Hematopoietic multipotent progenitor cell (in vitro differentiated cells): ENCODE data around the gene EIF4G3. TPM values are rescaled to one million over a fixed set of nuclear protein-coding genes. Genes with fewer than 3 reads are reported as not detected.

ENCODE experiments used
- DNase-seq, 3 donors: peaks; one replicate each; pipeline ENCODE4 v3.0.0-alpha.2; 2011 to 2015; ENCODE audit warnings: low read depth in 2 of 3, low spot score in 2 of 3
- small RNA-seq: library from RNA; depleted of rRNA; stranded (forward); fragments of <200 nt; gene quantifications from one replicate; pipeline ENCODE3, GENCODE V24; 2012
- total RNA-seq: library from RNA; depleted of rRNA; stranded (reverse); fragments of >200 nt; gene quantifications from one replicate; pipeline ENCODE4 v1.2.3, GENCODE V29; 2012

EIF4G3 gene
- total RNA-seq, 1 donor: 24.2 TPM

- peak in 2 of 3 donors; percentile 6 to 10 for DNase-seq
Observed at GRCh38 chr1:20787840-20788795, 388.6 kb downstream of the EIF4G3 start.

- peak; percentile 70 to 79 (median 78) for DNase-seq
Observed at GRCh38 chr1:20787029-20787839, 389.5 kb downstream of the EIF4G3 start, which contains the start of gene HP1BP3. Gene HP1BP3, minus strand, starts transcription at chr1:20787307. Its CDS starts 6,867 bp downstream, at chr1:20780440.

DNA sequence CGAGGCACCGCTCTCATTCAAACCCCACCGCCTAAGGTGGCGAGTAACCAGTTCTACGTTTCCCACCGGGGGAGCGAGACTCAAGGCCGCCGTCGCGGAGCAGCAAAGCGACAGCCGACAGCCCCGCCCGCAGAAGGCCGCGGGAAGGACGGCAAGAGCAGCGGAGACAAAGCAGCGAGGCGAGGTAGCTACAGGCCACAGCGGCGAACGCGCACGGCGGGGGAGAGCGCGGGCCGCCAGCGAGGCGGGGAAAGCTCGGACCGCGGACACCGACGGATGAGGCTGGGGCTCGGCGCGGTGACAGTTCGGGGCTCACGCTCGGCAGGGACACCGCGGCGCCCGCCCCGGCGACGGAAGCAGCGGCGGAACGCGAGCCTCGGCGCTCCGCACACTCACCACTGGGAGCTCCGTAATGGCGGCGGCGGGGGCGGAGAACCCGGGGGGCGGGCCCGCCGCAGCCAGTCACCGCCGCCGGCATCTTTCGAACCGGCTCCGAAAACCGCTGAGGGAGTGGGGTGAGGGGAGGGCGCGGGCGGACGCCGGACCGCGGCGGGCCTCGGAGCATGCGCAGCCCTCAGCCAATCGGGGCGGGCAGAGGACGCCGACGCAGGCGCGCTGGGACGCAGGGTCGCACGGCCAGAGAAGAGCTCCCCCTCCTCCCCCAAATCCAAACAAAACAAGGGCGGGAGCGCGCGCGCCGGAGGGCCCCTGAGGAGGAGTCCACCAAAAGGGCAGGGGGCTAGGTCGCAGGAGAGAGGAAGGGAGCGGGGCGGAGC lies 390.3 kb downstream of the EIF4G3 start:
- peak; percentile 95 to 97 (median 96) for DNase-seq

DNA sequence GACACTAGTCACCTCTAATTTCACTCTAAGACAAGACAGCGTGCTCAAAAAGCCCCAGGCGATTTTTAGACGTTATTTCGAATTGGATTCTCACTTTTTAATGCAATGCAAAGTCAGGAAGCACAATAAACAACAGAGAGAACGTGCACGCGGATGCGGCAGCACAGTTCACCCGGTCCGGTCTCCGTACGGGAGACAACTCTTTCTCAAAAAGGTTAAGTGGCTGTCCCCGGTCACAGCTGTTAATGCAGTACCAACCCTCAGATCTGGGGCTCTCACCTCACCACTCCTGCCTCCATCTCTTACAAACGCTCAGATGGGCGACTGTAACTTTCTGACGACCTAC lies 390.8 kb downstream of the EIF4G3 start:
- DNase-seq: no peak

- no peak for DNase-seq
Observed at GRCh38 chr1:20775700-20776099, 401.0 kb downstream of the EIF4G3 start.

- DNase-seq: no peak
Observed at GRCh38 chr1:20771780-20772179, 404.9 kb downstream of the EIF4G3 start.

DNA sequence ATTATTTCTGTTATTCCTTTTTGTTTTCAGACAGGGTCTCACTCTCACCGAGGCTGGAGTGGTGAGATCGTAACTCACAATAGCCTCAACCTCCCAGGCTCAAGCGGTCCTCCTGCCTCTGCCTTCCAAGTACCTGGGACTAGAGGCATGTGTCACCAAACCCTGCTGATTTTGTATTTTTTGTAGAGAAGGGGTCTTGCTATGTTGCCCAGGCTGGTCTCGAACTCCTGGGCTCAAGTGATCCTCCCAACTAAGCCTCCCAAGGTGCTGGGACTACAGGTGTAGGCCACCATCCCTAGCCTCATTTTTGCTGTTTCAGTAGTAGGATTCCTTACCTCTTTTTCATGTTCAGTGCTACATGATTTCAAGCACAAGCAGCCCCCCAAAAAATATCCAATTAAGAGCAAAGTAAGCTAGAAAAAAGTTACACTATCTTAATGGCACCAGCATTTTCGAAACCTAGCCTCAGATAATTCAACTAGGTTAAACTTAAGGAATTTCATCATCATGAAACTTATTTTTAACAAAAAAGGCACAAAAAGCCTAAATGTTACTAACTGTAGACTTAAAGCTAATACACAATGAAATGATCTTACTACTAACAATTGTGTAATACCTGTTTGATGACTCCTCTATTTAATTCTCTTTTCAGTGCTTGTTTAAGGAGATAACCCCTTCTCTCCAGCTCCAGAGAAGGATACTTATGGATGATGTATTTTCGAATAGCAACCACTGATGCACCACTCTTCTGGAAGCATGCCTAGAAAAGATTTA lies 406.2 kb downstream of the EIF4G3 start:
- DNase-seq: no peak

DNA sequence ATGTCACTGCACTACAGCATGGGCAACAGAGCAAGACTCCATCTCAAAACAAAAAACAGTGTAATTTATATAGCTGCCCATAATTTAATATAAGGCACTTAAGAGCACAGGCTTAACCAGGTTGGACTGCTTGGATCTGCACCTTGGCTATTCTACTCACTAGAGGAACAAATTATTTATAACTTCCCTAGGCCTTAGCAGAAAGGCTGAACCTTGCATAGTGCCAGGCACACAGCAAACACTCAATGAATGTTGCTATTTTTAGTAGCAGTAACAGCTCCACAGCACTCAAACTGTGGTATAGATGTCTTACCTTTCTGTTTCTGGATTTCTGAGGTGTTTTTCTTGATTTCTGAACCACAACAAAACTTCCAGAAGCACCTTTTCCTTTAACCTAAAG lies 409.4 kb downstream of the EIF4G3 start:
- no peak for DNase-seq

DNA sequence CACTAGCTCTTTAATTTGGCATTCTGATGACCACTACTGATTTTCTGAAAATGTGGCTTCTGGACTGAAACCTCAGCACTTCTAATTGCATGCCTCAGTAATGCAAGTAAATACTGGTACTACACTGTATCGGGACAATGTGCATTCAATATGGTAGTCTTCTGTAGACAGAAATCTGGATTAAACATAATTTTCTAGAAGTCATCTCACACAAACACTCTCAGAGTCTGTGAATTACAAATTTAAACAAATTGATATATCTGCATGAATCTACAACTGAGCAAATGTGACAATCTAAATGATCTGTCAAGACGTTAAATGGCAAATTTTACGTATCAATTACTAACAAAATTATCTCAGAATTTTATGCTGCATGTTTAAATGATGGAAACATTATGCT lies 413.3 kb downstream of the EIF4G3 start:
- no peak for DNase-seq

DNA sequence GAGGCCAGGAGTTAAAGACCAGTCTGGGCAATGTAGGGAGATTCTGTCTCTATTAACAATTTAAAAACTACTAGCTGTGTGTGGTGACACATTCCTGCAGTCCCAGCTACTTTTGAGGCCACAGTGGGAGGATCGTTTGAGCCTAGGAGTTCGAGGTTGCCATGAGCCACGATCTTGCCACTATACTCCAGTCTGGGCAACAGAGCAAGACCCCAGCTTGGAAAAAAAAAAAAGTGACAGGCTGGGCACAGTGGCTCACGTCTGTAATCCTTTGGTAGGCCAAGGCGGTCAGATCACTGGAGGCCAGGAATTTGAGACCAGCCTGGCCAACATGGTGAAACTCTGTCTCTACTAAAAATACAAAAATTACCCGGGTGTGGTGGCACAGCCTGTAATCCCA lies 416.4 kb downstream of the EIF4G3 start:
- DNase-seq: no peak

Small RNA genes within 50 kb of the gene (small RNA-seq; reads per million reads assigned to genes)
- gene AL627311.1 (not detected), gene MIR1256 (0.34 reads per million), gene RNU7-200P (not detected)

Other genes starting within 250 kb of the EIF4G3 start
- gene ECE1, start 113.6 kb upstream of the EIF4G3 start, total RNA-seq: 15.6 TPM